ENCODE results near the gene SYPL2.
"Not testable (repeated sequence)": the region's sequence is repeated elsewhere in the genome, so short reads cannot be mapped to it uniquely, and the experiment has no call there.

The SYPL2 gene

DNA sequence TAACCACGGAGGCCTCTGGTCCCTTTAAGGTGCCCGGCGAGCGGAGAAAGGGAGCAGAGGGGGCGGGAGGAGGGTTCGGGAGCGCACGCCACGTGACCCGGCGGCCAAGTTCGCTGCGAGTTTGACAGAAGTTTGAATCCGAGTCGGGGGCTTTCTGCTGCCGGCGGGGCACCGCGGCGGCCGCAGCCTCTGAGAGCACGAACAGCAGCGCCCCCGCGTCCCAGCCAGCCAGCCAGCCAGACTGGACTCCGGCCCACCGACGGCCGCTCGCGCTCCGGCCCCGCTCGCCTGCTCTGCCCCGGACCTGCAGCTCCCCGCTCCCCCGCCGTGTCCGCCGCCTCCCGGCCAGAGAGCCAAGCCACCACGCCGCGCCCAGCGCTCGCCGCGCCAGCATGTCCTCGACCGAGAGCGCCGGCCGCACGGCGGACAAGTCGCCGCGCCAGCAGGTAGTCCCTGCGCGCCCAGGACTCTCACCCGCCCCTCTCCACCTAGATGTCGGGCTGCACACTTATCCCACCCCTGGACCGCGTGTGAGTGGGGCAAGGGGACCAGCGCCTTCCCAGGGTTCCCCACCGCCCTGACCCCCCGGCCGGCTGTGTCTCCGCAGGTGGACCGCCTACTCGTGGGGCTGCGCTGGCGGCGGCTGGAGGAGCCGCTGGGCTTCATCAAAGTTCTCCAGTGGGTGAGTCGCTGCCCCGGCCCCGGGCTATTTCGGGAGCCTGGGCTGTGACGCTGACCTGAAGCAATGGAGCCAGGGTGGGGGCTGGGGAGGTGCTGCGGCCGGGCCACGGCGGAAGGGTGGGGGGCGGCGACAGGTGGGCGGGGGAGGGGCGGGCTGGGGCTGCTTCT is at the start of gene SYPL2:
Gene SYPL2, plus strand, starts transcription at position 95 of the 849 bp plus-strand sequence. Its CDS starts 298 bp downstream, at position 393.
- DNase-seq, result peak; percentile 40

DNA sequence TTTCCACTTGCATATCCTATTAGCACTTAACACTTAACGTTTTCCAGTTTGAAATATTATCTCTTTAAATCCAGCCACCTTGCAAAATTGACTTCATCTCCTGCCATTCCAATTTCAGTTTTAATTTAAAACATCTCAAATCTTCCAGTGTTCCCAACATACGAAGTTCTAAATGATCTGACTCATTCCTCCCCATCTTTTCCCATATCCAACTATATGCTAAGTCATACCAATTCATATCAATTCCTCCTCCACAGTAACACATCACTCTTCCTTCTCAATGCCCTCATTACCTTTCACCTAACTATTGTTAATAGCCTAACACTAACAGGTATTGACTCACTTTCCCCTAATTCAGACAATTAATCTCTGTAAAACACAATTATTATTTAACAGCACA is 42.8 kb upstream of the SYPL2 start:
- DNase-seq, result no peak

DNA sequence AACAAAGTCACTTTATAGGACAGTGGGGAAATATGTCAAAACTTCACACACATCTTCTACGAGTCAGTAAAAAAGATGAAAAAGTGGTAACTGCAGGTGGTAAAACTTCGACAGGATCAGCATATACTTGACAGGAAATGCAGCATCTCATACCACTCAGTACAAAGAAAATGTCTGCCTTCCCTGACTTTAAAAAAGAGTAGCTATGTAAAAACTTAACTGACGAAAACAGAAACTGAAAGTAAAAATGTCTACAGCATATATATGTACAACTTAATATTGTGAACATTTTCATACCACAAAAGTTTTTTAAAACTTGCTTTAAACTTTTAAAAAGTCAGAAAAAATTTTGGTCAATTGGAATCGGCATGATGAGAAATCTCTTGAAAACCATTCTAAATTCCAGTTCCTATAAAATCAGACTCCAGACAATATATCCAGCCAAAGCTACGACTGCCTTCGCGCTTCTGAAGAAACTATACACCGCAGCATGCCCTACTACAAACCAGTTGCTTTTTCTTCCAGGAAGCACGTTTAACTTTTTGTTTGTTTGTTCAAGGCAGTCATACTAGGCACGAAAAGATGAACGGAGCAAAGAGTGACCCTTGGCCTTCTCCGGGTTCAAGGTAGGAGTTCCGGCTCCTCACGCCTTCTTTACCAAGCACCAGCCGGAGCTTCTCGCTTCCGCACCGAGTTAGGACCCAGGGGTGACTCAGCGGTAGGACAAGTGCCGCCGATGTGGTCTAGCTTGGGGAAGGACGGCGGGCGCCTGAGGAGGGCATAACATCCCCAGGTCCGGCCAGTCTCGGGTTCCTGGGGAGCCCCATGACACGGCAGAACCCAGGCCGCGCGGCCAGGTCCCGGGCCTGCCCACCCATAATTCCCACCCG is 40.7 kb upstream of the SYPL2 start:
- DNase-seq, result no peak

DNA sequence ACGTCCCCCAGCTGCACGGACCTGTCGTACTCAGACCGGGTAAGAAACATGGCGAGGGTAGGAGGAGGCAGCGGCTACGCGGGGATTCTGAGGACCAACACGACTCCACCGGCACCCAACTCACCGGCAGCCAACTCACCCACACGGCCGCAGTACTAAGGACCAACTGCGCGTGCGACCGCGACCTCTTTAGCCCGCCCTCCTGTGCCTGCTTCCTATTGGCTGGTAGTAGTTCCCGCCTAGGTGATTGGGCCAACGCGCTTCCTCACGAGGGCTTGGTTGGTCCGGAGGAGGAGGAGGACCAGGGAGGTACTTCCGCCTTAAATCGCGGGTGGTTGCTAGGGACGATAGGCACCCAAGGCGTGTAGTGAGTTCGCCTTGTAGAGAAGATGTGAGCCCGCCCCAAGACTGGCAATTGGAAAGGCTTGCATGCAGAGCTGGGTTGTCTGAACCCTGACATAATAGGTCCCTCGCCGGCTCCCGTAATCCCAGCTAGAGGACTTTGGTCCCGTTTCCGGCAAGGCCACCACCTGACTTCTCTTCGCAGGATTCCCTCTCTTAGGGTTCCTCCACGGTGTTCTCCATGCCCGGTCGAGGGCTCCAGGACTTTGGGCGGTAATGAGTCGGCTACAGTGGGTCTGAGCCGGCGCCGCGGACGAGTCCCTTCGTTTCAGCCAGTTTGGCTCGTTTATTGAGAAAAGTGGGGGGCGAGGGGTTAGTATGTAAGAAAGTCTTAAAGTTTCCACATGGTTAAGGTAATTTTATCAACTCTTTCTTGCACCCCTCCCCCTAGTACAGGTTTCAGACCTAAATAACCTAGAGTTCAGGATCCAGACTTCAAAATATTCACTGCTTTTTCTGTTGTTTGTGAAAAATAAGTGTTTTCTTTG is 39.8 kb upstream of the SYPL2 start, which contains the start of gene PSMA5:
Gene PSMA5, minus strand, starts transcription at position 168 of the 890 bp plus-strand sequence. Its CDS starts 118 bp downstream, at position 50.
- DNase-seq, result peak; percentile 88

DNA sequence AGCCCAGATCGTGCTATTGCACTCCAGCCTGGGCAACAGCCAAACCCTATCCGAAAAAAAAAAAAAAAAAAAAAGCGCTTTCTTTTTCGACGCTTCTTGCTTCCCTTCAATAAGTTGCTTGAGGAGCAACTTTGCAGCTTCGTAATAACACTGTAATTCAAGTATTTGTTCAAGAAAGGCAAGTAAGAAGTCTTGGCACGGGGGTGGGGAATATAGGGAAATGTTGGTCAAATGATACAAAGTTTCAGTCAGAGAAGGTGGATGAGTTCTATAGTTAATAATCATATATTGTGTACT is 39.2 kb upstream of the SYPL2 start:
- DNase-seq, result no peak

DNA sequence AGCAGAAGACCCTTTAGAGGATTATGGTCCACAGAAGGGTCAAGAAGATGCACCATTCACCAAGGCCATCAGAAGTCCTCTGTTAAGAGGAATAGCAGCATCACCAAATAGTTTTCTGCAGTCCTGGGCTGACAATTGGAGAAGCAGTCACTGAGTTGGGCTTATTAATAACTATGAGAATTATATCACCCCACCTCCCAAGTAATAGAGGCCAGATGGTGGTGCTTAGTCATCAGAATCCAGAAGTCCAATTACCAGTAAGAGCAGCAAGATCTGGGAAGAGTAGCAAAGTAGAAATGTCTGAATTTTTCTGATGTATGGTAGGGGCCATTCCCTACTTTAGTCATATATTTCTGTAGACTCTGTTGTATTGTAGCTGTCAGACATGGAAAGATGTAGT is 34.0 kb upstream of the SYPL2 start:
- no peak for DNase-seq

DNA sequence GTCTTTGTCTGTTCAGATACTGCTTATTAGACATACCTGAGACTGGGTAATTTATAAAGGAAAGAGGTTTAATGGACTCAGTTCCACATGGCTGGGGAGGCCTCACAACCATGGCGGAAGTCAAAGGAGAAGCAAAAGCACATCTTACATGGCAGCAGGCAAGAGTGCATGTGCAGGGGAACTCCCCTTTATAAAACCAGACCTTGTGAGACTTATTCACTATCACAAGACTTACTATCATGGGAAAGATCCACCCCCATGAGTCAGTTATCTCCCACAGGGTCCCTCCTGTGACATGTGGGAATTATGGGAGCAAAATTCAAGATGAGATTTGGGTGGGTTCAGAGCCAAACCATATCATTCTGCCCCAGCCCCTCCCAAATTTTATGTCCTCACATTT is 33.0 kb upstream of the SYPL2 start:
- no peak for DNase-seq

DNA sequence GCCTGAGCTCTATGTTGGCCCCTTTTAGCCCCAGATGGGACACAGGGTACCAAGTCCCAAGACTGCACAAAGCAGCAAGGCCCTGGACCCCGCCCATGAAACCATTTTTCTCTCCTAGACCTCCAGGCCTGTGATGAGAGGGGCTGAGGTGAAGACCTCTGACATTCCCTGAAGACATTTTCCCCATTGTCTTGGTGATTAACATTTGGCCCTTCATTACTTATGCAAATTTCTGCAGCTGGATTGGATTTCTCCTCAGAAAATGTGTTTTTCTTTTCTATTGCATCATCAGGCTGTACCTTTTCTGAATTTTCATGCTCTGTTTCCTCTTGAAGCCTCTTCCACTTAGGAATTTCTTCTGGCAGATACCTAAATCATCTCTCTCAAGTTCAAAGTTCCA is 31.9 kb upstream of the SYPL2 start:
- no peak for DNase-seq

DNA sequence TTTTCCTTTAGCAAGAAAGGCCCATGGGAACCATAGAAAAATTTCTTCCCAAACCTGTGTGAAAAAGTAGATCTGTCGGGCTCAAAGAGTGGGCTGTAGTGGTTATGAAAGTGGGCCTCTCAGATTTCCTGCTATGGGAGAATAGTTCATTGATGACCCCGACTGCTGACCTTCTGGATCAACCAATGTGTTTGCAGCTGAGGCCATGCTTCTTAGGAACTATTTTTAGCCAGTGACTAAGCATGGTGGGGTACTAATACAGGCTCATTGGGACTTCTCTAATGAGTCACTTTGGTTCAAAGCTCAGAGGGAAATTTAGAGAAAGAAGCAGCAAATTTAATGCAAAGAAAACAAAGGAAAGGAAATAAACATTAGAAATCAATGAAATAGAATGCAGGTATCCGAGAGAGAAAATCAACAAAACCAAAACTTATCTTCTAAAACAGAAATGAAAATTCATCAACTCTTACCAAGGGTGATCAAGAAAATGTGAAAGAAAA is 27.5 kb upstream of the SYPL2 start:
- no peak for DNase-seq

DNA sequence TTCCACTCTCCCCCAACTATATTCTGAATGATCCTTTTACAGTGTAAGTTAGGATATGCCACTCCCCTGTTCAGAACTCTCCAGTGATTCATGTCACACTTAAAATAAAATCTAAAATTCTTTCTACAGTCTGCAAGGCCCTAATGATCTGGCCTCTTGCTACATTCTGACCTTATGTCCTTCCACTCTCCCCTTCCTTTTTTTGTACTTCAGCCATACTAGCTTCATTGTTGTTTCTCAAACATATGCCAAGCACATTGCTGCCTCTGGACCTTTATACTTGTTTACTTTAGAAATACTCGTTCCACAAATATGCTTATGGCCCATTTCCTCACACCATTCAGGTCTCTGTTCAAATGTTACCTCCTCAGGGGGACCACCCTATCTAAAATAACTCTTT is 25.3 kb upstream of the SYPL2 start:
- no peak for DNase-seq

DNA sequence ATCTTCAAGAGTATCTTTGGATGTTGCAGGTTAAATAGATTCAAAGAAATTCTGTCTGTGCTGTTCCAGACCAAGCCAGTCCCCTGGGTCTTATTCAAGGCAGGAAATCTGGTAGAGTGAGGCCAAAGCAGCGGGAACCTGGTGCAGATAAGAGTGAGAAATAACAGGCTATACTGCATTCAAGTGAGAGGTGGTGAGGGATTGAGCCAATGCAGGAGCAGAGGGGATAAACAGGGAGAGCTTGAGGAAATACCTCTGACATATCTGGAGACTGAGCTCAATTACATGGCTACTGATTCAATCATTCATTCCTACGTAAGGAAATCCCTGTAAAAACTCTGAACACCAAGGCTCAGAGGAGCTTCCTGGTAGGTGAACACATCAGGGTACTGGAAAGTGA is 22.9 kb upstream of the SYPL2 start:
- DNase-seq, result no peak

DNA sequence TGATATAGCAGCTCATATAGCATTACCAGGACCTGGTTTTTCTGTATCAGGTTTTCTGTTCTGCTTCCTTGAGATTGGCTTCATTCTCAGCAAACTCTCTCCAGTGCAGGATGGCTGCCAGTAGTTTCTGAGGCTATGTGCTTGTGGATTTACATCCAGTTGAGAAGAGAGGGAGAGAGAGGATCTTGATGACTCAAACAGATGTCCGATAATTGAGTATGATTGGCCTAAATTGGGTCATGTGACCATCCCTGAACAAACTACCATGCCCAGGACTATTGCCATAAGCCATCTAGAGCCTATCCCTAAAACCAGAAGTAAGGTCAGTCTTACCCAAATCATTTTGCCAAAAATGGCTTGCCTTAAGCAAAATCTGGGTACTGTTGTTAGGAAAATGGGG is 22.0 kb upstream of the SYPL2 start:
- no peak for DNase-seq

DNA sequence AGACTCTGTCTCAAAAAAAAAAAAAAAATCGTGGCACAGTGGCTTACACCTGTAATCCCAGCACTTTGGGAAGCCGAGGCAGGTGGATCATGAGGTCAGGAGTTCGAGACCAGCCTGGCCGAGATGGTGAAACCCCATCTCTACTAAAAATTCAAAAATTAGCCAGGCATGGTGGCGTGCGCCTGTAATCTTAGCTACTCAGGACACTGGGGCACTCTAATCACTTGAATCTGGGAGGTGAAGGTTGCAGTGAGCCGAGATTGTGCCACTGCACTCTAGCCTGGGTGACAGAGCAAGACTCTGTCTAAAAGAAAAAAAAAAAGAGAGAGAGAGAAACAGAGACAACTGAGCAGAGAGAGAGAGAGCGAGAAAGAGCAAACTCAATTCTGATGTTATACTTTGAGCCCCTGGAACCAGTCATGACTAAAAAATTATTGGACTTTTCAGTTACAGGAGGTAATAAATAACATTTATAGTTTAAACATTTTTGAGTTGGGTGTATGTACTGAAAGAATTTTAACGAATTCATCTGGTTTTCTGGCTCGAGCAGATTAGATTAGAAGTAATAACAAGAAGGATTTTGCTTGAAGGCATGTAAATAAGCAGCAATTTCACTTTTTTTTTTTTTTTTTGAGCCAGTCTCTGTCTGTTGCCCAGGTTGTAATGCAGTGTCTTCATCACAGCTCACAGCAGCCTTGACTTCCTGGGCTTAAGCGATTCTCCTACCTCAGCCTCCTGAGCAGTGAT is 20.2 kb upstream of the SYPL2 start:
- DNase-seq, result not testable (repeated sequence)

DNA sequence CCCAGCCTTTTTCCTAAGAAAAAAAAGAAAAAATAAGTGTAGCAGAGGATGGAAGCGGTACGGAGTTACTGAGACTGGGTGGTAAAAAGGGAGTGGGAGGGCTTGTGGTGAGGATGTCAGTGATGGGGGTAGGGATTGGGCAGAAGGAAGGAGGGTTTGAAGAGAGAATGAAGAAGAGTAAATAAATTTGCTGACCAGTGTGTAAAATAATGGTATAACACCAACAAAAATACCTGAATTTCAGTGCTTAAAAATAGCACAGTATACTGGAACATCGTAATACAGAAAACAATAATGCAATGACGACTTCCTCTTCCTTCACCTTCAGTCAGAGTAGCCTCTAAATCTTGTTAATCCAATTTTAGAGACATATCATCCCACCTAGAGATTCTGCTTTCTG is 18.8 kb upstream of the SYPL2 start:
- no peak for DNase-seq

DNA sequence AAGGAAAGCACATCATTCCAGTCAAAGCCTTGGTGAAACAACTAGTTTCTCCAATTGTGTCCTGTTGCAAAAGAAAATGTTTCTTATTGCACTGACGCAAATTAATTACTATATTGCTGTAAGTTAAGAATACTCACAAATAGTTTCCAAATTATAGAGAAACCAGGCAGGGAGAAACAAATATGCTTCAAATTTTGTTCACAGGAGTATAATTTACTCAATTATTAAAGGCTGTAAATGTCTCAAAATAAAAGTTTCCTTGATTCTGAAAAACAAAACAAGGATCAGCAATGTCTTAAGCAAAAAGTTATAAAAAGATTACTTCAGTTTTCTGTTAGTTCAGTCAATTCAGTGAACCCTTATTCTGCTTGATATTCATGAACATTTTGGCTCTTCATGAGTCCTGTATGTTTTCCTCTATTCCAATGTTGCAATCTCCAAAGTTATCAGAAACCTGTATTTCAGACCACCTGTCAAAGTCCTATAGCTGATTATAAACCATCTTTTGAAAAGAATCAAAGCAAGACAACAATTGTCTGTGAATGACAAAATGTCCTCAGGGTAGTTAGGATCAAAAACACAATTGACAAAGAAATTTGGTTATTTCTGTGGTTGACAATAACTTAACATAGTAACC is 11.7 kb upstream of the SYPL2 start:
- no peak for DNase-seq

DNA sequence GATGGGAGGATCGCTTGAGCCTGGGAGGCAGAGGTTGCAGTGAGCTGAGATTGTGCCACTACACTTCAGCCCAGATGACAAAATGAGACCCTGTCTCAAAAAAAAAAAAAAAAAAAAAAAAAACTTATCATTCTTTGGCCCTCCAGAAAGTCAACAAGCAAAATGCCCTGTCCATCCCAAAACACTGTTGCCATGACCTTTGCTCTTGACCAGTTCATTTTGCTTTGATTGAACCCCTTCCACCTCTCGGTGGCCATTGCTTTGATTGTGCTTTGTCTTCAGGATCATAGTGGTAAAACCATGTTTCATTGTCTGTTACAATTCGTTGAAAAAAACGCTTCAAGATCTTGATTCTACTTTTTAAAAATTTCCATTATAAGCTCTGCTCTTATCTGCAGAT is 8.5 kb upstream of the SYPL2 start:
- DNase-seq, result no peak

DNA sequence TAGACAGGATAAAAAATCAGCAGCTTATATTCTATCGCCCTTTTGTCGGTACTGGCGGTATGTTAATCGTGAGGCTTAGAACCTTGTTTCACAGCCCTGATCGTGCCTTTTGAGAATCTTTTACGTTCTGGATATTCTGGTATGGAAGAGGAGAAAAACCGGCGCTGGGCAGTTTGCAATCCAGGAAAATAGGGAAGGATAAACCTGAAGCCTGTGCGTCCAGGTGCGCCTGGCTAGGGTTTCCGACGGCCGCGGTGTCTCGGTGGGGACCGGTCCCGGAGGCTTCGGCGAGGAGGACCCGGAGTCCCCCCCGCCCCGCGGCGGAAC is 258 bp upstream of the SYPL2 start:
- no peak for DNase-seq

DNA sequence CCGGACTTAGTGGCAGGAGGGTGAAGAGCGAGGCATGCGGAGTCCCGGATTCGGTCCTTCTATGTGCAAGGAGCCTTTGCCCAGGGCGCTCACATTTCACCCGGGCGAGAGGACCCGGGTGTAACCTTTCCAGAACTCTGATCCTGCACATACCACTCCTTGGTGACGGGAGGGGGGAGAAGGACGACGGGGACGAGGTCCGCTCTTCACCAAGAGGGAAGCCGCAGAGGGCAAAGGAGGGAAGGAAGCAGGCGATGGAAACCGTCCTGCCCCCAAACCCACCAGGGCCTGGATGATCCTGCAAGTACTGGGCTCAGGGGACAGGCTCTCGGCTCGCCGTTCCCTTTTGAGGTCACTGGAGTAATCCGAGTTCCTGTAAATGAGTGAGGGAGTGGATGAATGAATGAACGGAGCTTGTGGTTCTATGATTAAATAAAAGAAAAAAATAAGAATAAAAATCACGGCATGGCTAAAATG is 993 bp downstream of the SYPL2 start:
- DNase-seq, result no peak

DNA sequence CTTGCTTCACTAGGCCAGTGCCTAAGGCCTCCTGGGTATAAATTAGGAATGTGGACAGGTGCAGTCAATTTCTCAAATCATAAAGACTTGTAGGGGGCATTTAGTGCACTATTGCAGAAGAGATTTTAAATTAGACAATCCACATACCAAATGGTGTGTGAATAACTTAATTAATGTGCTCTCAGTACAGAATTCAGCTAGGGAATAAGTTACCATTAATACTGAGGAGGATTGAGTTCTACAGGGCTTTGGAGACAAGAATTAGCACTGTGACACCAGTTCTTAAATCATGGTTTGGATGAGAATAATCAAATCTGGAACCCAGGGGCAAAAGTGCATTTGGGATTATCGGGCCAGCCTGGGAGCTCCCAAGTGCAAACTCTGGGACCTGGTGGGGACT is 1.7 kb downstream of the SYPL2 start:
- DNase-seq, result no peak

DNA sequence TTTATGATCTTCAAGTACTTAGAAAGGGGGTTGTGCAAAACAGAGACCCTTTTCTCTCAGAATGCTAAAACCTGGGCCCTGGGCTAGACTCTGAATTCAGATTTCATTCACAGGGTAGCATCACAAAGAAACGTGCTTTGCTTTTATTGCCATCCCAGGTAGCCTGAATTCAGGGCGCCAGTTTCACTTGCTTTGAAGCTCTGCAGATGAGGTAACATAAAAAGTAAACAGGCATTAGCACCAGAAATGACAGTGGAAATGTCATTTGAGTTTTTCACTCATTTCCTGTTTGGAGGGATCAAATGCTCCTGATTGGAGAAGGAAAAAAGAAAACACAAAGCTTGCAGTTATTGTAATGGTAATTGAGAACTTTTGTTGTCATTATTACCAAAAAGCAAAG is 2.6 kb downstream of the SYPL2 start:
- no peak for DNase-seq

DNA sequence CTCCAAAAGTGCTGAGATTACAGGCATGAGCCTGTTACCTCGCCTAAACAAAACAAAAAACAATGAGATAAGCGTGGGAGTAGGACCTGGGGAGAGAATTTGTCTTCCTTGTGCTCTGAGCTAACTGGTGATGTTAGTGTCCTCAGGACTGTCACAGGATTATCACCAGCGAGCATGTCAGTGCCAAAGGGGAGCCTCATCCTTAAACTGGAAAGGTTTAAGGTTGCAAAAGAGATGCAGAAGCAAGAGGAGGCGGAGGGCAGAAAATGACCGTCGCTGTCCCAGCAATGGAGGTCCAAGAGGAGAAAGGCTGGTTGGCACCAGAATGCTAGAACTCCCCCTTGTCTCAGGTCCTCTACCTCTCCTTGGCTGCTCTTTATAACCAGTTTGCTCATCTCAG is 3.9 kb downstream of the SYPL2 start:
- no peak for DNase-seq

DNA sequence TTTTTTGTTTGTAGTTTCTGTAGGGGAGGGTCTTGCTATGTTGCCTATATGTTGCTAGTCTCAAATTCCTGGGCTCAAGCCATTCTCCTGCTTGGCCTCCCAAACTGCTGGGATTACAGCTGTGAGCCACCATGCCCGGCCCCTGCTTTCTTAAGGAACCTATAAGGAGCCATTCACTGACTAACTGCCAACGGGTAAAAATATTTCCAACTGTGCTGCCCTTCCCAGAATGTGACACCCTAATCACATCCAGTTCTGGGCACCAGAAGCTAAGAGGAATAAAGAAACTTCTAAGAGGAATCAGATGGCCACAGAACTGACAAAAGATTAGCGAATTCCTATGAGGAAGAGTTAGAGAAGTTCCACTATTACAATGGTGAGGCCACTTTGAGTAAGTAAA is 6.4 kb downstream of the SYPL2 start:
- DNase-seq, result no peak
